Measurements from ENCODE around the gene SMARCC1.

The SMARCC1 gene

DNA sequence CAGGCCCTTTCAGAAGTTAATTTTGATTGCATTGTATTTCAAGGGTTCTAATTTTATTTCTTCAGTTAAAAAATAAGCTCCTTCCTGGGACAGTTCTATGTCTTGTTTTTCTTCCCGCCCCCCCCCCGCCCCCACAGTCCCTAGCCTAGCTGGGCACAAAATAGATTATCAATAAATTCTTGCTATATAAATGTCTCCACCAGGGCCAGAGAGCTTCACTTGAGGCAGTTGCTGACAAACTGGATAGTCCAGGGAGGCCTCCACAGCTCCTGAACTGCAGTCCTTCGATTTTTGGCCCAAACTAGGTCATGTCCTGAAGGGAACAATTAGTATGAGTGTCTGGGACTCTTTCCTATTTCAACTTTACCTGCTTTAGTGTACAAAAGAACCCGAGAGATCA is 193.1 kb downstream of the SMARCC1 start:
- DNase-seq (ENCODE audit: low read depth in 2 of 2) = no peak

DNA sequence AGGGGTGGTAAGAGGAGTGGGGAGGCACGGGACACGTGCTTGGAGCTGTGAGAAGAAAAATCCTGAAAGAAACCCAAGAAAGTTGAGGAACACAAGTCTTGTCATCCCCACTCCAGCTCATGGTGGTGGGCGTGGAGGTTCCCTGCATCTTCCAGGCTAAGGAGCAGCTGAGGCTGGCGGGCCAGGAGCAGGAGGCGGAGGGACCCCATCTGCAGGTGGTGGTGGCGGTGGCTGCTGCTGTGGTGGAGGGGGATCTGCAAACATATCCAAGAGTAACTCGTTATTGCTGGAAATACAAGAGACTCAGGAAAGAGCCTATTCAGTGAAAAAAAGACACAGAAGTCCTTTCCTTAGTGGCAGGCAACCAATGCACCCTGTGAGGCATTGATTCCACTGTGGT is 193.6 kb downstream of the SMARCC1 start:
- no peak for DNase-seq (ENCODE audit: low read depth in 2 of 2)

DNA sequence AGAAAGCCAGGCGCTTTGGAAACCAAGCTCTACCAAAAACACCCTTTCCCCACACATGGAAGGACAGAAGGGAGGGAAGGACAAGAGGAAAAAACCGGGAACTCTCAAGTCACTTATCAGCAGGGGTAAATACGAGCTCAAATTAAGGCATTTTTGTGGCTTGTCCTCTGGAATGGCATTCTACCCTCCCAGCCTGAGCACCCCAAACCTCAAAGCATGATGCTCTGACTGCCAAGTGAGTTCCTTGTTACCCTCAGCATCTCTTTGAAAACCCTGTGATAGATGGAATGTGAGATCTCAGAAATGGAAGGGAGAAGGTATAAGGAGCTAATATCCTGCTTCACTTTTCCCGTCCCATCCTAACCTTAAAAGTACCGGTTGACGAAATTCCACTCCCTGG is 194.9 kb downstream of the SMARCC1 start:
- no peak for DNase-seq (ENCODE audit: low read depth in 2 of 2)

DNA sequence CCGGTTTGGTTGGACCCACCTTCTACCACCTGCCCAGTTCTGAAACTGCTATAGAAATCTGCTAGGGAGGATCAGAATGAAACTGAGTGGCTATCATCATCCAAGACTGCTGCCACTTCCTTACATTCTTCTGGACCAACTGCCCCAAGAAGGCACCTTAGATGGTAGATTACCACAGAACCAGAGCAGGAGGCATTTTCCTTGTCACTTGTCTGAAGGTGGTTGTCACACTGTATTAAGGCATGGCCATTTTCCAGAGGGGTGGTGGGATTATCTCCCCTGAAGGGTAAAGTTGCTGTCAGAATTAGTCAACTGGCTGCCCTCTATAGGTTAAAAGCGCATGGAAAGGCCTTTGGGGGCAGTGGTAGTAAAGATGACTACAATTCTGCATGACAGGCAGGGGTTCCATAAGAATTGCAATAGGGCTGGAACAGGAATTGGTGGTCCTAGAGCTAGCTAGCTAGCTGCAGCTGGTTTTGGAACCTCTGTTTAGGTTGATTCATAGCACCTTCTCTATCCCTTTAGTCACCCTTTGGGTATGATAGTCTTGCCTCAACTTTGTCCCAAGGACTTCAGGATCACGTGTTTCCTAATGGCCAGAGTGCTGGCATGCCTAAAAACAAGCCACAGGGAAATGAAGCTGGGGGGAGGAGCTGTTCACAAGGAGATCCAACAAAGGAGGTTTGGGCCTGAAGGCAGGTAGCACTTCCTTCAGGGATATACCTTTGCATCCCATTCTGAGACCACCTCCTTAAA is 198.2 kb downstream of the SMARCC1 start:
- no peak for DNase-seq (ENCODE audit: low read depth in 2 of 2)

GRCh38 chr3:47581835-47582234 is 199.9 kb downstream of the SMARCC1 start:
- DNase-seq (ENCODE audit: low read depth in 2 of 2) = no peak

- no peak for DNase-seq (ENCODE audit: low read depth in 2 of 2)
These were observed 200.3 kb downstream of the SMARCC1 start for GRCh38 chr3:47581422-47581821.

GRCh38 chr3:47580481-47580880 is 201.2 kb downstream of the SMARCC1 start:
- no peak for DNase-seq (ENCODE audit: low read depth in 2 of 2)

DNA sequence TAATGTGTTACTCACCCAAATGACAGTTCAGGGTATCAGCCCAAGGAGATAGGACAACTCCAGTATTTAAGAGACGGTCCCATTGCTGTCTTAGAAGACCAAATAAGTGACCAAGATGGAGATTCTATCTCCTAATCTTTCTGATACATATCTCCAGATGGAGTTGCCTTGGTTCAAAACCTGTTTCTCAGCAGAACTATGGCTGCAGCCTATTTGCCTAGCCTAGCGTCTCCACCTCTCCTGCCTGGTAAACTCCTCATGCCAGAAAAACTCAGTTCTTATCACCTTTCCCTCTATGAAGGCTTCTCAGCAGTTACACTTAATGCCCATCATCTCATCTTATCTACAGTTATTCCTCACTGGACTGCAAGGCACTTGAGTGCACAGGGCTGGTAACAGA is 201.8 kb downstream of the SMARCC1 start:
- DNase-seq (ENCODE audit: low read depth in 2 of 2) = no peak

- peak in 1 of 2 donors; percentile 9 for DNase-seq (ENCODE audit: low read depth in 2 of 2)
These were observed 202.7 kb downstream of the SMARCC1 start, which contains the start of gene CSPG5 for GRCh38 chr3:47578691-47579632. Gene CSPG5 (minus strand): TSS chr3:47578865. CDS start chr3:47578693, 172 bp downstream.

- DNase-seq (ENCODE audit: low read depth in 2 of 2) = peak in 1 of 2 donors; percentile 25
These were observed 203.5 kb downstream of the SMARCC1 start for GRCh38 chr3:47578119-47578632.

DNA sequence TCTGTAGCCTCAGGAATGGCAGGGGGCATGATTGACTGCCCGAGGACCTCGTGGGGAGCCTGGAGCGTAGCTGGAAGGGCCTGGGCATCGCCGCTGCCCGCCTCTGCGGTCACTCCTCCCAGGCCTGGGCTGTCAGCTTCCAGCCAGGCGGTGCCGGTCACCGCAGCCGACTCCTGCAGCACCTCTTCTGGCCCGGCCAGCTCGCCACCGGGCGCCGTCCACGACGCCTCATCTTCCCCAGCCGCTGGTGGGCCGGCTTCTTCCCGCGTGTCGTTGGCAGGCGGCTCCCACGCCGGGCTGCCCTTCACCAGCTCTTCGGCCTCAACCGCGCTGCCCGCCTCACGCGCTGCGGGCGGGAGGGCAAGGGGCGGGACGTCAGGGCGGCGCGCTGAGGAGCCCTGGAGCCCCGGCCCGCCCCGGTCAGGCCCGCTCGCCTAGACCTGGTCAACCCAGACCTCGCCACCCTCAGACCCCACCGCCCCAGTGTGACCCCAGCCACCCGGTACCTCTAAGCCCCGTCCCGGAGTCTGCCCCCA is 204.0 kb downstream of the SMARCC1 start:
- DNase-seq (ENCODE audit: low read depth in 2 of 2) = no peak

- DNase-seq (ENCODE audit: low read depth in 2 of 2) = no peak
These were observed 208.2 kb downstream of the SMARCC1 start for GRCh38 chr3:47573190-47574172.

DNA sequence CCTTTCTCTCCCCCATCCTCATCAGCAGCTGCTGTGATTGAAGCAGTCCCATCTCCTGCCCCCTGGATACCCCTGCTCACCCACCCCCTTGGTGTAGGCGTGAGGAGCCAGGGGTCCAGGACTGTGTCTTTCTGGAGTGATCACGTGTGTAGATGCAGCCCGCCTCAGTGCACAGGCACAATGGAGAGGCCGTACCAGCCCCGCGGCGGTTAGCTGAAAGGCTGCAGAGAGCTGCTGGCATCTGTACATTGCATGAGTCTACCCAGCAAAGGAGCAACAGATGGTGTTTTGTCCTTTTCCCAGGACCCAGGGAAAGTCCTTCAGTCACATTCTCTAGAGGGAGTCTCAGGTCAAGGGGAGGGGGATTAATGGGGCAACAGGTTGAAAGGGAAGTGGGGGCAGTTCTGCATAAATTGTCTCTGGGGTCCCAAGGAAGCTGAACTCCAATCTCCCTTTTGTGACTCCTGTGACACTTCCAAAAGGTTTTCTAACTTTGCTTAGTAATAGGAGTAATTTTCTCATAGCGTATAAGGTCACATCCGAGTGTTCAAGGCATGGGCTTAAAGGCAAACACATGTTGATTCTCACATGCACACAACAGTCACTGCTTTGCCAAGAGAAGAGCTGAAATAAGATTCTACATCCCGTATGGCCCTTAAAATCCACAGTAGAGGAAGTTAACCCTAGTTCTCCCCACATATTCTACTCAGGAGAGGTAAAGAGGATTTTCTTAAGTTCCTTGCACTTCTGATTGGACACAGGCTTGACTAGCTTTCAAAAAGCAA is 210.1 kb downstream of the SMARCC1 start:
- DNase-seq (ENCODE audit: low read depth in 2 of 2) = no peak

DNA sequence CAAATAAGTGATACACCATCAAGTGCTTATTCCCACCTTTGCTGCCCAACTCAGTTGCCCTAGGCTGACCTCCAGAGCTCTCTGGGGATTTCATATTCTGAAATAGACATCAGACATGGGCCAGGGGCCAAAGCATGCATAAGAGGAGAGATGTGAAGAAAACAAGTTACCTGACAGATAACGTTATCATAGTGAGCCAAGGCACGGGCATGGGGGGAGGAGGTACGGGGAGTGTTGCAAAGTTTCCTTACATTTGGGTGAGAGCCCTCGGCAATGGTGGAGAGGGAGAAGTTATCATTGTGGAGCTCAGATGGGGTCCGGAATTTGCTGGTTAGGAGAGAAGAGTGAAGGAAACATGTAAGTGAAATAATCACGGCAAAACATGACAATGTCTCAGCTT is 212.8 kb downstream of the SMARCC1 start:
- DNase-seq (ENCODE audit: low read depth in 2 of 2) = no peak

DNA sequence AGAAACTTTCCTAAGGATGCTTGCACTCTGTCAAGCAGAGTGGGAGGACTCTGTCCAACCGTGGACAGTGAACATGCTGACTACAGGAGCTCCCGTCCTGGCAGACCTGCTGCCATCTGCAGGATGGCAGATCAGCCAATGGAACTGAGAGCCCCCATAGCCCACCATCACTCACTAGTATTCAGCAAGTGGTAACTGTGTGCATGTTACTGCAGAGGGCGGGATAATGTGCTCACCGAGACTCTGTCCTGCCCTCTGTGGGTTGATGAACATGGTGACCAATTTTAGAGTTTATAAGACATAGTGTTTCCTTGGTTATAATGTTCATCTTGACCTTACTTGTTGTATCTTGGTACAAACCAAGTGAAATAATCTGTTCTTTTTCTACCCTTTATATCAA is 214.5 kb downstream of the SMARCC1 start:
- no peak for DNase-seq (ENCODE audit: low read depth in 2 of 2)

- DNase-seq (ENCODE audit: low read depth in 2 of 2) = no peak
These were observed 215.0 kb downstream of the SMARCC1 start for GRCh38 chr3:47566667-47567066.

DNA sequence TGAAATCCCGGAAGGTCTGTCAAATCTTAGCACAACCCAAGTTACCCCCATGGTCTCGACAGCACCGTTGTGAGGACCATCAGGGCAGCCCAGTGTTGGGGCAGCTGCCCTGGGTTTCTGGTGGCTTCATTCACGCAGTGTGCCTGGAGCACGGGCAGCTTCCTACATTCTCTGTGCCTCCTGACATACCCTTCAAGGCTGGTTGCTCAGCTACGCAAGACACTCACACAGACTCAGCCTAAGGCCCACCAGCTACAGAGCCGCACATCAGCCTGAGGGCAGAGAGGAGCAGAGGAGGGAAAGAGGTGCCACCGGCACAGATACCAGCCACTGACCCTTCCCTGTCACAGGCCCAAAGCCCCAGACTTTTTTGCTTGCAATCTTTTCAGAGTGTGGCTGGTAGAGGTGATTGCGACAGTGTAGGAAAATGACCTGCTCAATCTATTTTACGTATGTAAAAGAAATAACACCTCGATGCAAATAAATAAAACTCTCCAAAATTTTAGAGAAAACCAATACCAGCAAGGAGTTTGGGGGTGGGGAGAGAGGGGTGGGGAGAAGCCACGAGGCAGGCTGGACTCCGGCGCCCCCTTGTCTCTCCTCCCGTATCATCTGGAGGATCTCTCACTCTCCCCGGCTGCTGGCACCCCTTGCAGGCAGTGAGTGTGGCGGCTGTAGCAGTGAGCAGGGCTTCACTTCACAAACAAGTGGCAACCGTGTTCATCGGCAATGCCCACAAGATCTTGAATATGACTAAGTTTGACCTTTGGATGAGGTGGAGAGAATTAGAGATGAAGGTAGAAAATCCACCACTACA is 215.8 kb downstream of the SMARCC1 start:
- no peak for DNase-seq (ENCODE audit: low read depth in 2 of 2)

- DNase-seq (ENCODE audit: low read depth in 2 of 2) = no peak
These were observed 225.3 kb downstream of the SMARCC1 start for GRCh38 chr3:47556351-47556750.

DNA sequence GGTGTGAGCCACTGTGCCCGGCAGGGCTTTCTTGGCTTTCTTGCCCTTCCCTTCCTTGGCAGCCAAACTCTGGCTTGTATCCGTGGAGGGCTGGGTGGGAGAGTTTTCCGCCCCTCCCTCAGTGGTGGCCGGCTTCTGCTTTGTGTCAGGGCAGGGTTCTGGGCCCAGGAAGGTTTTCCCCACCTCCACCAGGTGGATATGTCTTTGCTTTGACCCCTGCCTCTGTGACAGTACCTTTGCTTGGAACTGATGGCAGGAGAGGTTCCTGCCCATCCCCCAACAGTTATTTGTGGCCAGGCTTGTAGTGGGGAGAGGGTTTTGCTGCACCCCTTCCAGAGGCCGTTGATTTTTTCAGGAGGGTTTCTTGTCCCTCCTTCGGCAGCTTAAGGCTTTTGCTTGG is 227.4 kb downstream of the SMARCC1 start:
- no peak for DNase-seq (ENCODE audit: low read depth in 2 of 2)
